Measurements from ENCODE around the gene POLR2H.
"Not testable (repeated sequence)": the region's sequence is repeated elsewhere in the genome, so short reads cannot be mapped to it uniquely, and the experiment has no call there.

The POLR2H gene

GRCh38 chr3:184339451-184340135 is 21.9 kb upstream of the POLR2H start:
- not testable (repeated sequence) for H3K9me3 Mint-ChIP-seq; H3K4me3 Mint-ChIP-seq; H3K36me3 Mint-ChIP-seq; DNase-seq (ENCODE audit: low spot score in 2 of 2); H3K27ac Mint-ChIP-seq; ATAC-seq (ENCODE audit: low read depth); H3K27me3 Mint-ChIP-seq
- peaks cover 14% of the 10 kb centered on the region for H3K4me1 Mint-ChIP-seq

- no peaks in the 10 kb centered on the region for H3K9me3 Mint-ChIP-seq
- H3K36me3 Mint-ChIP-seq, result peaks cover 10% of the 10 kb centered on the region
- H3K27ac Mint-ChIP-seq, result no peak overlapping the region
- DNase-seq (ENCODE audit: low spot score in 2 of 2) (no peak), ATAC-seq (ENCODE audit: low read depth) (no peak)
- H3K4me1 Mint-ChIP-seq, result peaks cover 12% of the 10 kb centered on the region
- no peak overlapping the region for H3K4me3 Mint-ChIP-seq
- peaks cover 6% of the 10 kb centered on the region for H3K27me3 Mint-ChIP-seq
These were observed 19.6 kb upstream of the POLR2H start for GRCh38 chr3:184341925-184342324.

GRCh38 chr3:184343200-184343876 is 18.2 kb upstream of the POLR2H start:
- no peaks in the 10 kb centered on the region for H3K9me3 Mint-ChIP-seq
- no peak overlapping the region for H3K27ac Mint-ChIP-seq
- H3K4me3 Mint-ChIP-seq, result no peak overlapping the region
- H3K27me3 Mint-ChIP-seq, result no peaks in the 10 kb centered on the region
- no peak for DNase-seq (ENCODE audit: low spot score in 2 of 2)
- no peak for ATAC-seq (ENCODE audit: low read depth)
- peaks cover 4% of the 10 kb centered on the region for H3K4me1 Mint-ChIP-seq
- peaks cover 10% of the 10 kb centered on the region for H3K36me3 Mint-ChIP-seq

- Mint-ChIP-seq H3K36me3 (peaks cover 10% of the 10 kb centered on the region), H3K27me3 (no peaks in the 10 kb centered on the region), H3K9me3 (no peaks in the 10 kb centered on the region), H3K27ac (no peak overlapping the region), H3K4me3 (no peak overlapping the region), H3K4me1 (no peaks in the 10 kb centered on the region)
- no peak for ATAC-seq (ENCODE audit: low read depth)
- no peak for DNase-seq (ENCODE audit: low spot score in 2 of 2)
These were observed 16.8 kb upstream of the POLR2H start for GRCh38 chr3:184344579-184345316.

GRCh38 chr3:184345317-184346144 is 16.0 kb upstream of the POLR2H start:
- no peak overlapping the region for H3K4me3 Mint-ChIP-seq
- H3K27me3 Mint-ChIP-seq, result no peaks in the 10 kb centered on the region
- DNase-seq (ENCODE audit: low spot score in 2 of 2) (no peak), ATAC-seq (ENCODE audit: low read depth) (peak; percentile 35)
- no peaks in the 10 kb centered on the region for H3K4me1 Mint-ChIP-seq
- no peak overlapping the region for H3K27ac Mint-ChIP-seq
- no peaks in the 10 kb centered on the region for H3K9me3 Mint-ChIP-seq
- peaks cover 10% of the 10 kb centered on the region for H3K36me3 Mint-ChIP-seq

- no peaks in the 10 kb centered on the region for H3K27me3 Mint-ChIP-seq
- H3K4me3 Mint-ChIP-seq, result no peak overlapping the region
- H3K27ac Mint-ChIP-seq, result no peak overlapping the region
- ATAC-seq (ENCODE audit: low read depth), result no peak
- H3K4me1 Mint-ChIP-seq, result no peaks in the 10 kb centered on the region
- H3K9me3 Mint-ChIP-seq, result no peaks in the 10 kb centered on the region
- H3K36me3 Mint-ChIP-seq, result peaks cover 10% of the 10 kb centered on the region
- no peak for DNase-seq (ENCODE audit: low spot score in 2 of 2)
These were observed 14.9 kb upstream of the POLR2H start for GRCh38 chr3:184346480-184347190.

- H3K4me1 Mint-ChIP-seq, result no peaks in the 10 kb centered on the region
- peaks cover 7% of the 10 kb centered on the region for H3K36me3 Mint-ChIP-seq
- no peaks in the 10 kb centered on the region for H3K9me3 Mint-ChIP-seq
- DNase-seq (ENCODE audit: low spot score in 2 of 2), result no peak
- no peak overlapping the region for H3K4me3 Mint-ChIP-seq
- ATAC-seq (ENCODE audit: low read depth), result no peak
- H3K27ac Mint-ChIP-seq, result no peak overlapping the region
- no peaks in the 10 kb centered on the region for H3K27me3 Mint-ChIP-seq
These were observed 14.0 kb upstream of the POLR2H start for GRCh38 chr3:184347321-184348056.

GRCh38 chr3:184348057-184348382 is 13.5 kb upstream of the POLR2H start:
- Mint-ChIP-seq H3K4me3 (no peak overlapping the region), H3K27ac (no peak overlapping the region), H3K27me3 (no peaks in the 10 kb centered on the region), H3K36me3 (peaks cover 4% of the 10 kb centered on the region), H3K9me3 (no peaks in the 10 kb centered on the region), H3K4me1 (no peaks in the 10 kb centered on the region)
- no peak for ATAC-seq (ENCODE audit: low read depth)
- no peak for DNase-seq (ENCODE audit: low spot score in 2 of 2)

- H3K4me3 Mint-ChIP-seq, result no peak overlapping the region
- peaks cover 2% of the 10 kb centered on the region for H3K4me1 Mint-ChIP-seq
- H3K36me3 Mint-ChIP-seq, result peaks cover 4% of the 10 kb centered on the region
- H3K27me3 Mint-ChIP-seq, result no peaks in the 10 kb centered on the region
- DNase-seq (ENCODE audit: low spot score in 2 of 2) (no peak), ATAC-seq (ENCODE audit: low read depth) (no peak)
- no peaks in the 10 kb centered on the region for H3K9me3 Mint-ChIP-seq
- no peak overlapping the region for H3K27ac Mint-ChIP-seq
These were observed 11.7 kb upstream of the POLR2H start for GRCh38 chr3:184349563-184350470.

- Mint-ChIP-seq H3K27me3 (no peaks in the 10 kb centered on the region), H3K4me3 (no peak overlapping the region), H3K27ac (no peak overlapping the region), H3K36me3 (peaks cover under 1% of the 10 kb centered on the region), H3K9me3 (no peaks in the 10 kb centered on the region), H3K4me1 (peaks cover 2% of the 10 kb centered on the region)
- ATAC-seq (ENCODE audit: low read depth) (no peak), DNase-seq (ENCODE audit: low spot score in 2 of 2) (no peak)
These were observed 10.9 kb upstream of the POLR2H start for GRCh38 chr3:184350618-184351017.

- no peak overlapping the region for H3K27ac Mint-ChIP-seq
- H3K9me3 Mint-ChIP-seq, result no peaks in the 10 kb centered on the region
- no peaks in the 10 kb centered on the region for H3K36me3 Mint-ChIP-seq
- no peak overlapping the region for H3K4me3 Mint-ChIP-seq
- ATAC-seq (ENCODE audit: low read depth) (no peak), DNase-seq (ENCODE audit: low spot score in 2 of 2) (no peak)
- no peaks in the 10 kb centered on the region for H3K27me3 Mint-ChIP-seq
- H3K4me1 Mint-ChIP-seq, result peaks cover 2% of the 10 kb centered on the region
These were observed 9.9 kb upstream of the POLR2H start for GRCh38 chr3:184351511-184352148.
